Ramos (cell line): Measurements from ENCODE around the gene TUBA1A.
"Not testable (repeated sequence)": the region's sequence is repeated elsewhere in the genome, so short reads cannot be mapped to it uniquely, and the experiment has no call there.

Experiments used
- in situ Hi-C: fragments of 300-500 bp; cut with MboI; formaldehyde crosslinking; loops from one replicate; pipeline ENCODE4 v1.14.3; 2022; ENCODE audit warnings: low sequenced_read_pairs; ENCODE audit not compliant: unreplicated experiment

Gene TUBA1A

GRCh38 chr12:49206389-49206788 lies 17.5 kb upstream of the TUBA1A start:
- in situ Hi-C loops = no loop called here

DNA sequence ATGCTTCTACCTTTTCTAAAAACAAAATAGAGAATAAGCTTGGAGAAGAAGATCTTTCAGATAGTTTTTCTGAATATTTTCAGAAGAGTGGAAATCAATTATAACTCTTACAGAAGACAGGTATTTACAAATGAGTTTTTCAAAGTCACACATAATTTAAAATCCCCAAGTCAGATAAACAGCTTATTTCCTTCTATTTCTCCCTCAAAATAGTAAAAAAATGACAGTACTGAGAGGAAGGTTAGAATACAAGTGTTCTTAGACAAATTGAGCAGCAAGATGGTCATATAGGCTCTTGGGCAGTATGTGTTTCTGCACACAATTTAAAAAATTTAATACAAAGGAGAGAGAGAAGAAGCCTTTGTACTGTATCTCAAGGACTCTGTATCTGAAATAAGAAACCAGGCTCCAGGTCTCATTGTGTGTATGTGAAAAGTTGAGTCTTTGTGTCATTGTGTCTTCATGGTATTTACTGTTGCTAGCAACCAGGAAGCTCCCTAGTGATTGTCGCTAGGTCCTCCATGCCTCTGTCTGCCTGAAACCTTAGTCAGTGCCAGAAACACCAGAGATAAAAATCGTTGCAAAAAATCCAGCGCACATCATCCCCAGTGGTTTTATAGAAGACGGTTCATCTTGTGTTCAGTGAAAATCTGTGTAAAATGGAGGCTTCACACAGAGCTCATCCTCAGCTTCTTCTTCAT lies 12.9 kb upstream of the TUBA1A start:
- in situ Hi-C loops = no loop called here

DNA sequence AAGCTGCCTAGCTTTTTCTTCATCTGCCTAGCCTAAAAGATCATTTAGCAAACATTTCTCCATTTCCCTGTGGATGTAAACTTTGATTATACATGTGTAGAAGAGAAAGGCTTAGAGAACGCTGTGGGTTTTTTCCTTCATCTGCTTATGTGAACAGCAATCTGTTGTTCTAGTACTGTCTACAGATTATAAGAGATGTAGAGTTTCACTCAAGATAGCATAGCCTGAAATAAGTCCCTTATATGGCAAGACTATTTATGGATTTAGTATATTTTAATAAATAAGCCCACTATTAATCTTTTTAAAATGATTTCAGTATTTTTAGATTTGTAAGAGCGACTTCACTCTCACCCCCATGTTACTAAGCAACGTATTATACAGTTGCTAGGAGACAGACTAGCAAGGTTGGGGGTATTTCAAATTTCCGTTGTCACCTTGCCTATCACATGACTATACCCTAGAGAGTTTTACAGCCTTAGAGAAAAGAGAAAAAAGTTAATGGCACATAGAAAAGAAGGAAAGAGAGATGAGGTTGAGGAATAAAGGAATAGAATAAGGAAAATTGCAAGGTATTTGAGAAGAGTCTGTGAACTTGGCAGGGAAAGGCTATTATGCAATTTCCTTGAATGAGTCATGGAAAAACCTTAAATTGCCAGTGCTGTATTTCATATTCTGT lies 12.2 kb upstream of the TUBA1A start:
- in situ Hi-C loops = no loop called here

DNA sequence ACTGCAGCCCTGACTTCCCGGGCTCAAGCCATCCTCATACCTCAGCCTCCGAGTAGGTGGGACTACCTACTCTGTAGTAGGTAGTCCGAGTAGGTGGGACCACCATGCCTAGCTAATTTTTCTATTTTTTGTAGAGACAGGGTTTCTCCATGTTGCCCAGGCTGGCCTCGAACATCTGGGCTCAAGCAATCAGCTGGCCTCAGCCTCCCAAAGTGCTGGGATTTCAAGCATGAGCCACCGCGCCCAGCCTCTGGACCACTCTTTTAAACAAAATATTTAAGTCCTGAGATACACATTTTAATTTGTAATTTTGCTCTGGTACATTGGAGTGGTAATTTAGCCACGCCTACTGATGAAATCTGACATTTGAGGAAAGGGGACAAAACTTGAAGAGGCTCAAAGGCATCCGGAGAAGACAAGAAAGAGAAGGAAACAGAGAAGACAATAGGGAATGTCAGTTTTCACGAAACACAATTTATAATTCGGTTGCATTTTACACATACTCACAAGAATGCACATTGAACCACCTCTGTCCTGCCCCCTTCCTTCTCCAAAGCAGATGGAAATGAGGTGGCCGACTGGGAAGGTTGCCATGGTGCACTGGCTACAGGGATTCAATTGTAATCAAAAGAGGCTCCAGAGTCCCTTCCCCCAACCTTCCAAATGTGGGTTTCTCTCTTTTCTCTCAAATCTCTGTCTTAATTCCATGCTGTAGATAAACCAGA lies 9.7 kb upstream of the TUBA1A start:
- in situ Hi-C loops = no loop called here

DNA sequence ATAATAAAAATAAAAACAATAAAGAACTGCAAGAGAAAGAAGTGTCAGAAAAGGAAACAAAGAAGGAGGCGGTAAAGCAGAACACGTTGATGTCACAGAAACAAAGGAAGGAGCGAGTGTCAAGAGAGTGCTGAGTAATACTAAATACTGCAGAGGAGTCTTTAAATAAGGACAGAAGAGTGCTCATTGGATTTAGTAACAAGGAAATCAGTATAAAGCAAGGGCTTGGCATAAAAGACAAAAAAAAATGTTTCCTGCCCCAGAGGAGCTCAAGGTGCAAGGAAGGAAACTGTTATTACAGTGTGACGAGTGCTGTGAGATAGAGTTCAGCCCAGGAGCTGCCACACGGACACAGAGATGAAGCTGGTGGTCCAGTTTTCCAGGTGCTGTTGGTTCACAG lies 8.4 kb upstream of the TUBA1A start:
- in situ Hi-C loops = no loop called here

DNA sequence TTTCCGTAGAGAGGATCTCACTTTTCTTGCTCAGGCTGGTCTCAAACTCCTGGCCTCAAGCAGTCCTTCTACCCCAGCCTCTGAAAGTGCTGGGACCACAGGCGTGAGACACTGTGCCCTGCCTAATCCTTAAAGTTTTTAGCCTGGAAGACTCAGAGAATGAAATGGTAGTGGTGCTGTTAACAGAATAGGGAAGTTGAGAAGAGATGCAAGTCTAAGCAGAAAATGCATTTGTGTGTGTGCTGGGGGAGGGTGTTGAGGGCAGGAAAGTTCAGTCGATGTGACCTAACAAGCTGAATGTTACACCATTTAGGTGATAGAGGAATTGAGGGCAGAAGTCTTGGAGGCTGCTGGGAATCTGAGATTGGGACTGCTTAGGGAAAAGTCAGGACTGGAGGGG lies 6.9 kb upstream of the TUBA1A start:
- in situ Hi-C loops = no loop called here

- in situ Hi-C loops = not testable (repeated sequence)
Measured at GRCh38 chr12:49193746-49194145, 4.9 kb upstream of the TUBA1A start.

- in situ Hi-C loops = not testable (repeated sequence)
Measured at GRCh38 chr12:49191498-49191897, 2.6 kb upstream of the TUBA1A start.

GRCh38 chr12:49190974-49191373 lies 2.1 kb upstream of the TUBA1A start:
- in situ Hi-C loops = no loop called here

DNA sequence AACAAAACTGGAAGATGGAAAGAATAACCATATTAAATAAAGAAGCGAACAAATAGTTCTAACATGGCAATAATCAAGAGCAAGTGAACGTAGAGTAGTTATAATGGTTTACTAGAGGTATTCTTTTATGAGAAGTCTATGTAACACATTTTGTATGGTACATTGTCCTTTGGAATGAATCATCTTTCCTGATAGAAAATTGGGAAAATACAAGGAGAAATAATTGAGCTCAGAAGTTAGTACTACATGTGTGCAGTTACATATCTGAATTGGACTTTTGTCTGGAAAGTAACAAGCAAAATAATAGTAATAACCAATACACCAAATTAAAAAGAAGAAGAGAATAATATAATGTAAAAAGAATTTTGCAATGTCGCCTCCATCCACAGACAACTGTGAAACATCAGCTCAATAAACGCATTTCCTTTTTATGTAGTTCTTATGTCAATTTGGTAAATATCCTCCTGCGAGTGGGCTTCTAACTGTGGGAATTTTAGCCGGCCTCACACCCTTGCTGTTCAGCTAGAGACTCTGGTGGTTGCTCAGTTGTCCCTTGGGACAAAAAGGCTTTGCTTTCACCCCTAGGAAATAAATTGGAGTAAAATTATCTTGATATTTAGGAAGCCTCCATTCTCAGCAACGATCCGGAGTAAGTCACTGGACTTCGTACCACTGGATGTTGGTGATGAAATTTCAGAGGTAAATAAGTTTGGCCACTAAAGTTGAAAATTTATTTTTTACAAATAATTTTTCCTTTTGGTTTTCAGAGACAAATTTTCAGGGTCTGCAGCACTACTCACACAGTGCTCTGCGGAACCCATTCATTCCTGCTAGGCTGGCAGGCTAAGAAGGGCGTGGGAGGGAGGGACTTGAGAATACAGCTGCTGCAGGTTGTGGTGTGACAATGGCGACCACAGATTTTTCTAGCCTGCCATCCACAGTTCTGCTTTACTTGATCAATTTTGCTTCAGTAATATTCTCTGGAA lies 1.1 kb upstream of the TUBA1A start:
- in situ Hi-C loops = no loop called here

GRCh38 chr12:49188201-49188915 lies 522 bp downstream of the TUBA1A start:
- in situ Hi-C loops = no loop called here

DNA sequence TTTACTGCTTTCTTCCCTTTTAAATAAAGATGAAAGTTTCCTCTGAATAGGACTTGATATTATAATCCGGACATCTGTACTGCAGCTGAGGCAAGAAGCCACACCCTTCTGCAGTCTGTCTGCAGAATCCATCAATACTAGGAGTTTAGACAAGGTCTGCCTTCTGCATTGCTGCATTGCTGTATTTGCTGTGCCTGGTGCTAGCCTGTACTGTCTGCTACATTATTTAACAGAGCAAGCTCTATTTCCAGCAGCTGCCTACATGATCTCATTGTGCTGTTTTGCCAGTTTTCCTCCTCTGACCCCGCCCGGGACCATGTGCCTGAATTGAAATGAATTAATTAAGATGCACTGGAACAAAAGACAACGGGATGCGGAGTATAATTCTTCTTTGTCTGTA lies 1.7 kb downstream of the TUBA1A start:
- in situ Hi-C loops = no loop called here

DNA sequence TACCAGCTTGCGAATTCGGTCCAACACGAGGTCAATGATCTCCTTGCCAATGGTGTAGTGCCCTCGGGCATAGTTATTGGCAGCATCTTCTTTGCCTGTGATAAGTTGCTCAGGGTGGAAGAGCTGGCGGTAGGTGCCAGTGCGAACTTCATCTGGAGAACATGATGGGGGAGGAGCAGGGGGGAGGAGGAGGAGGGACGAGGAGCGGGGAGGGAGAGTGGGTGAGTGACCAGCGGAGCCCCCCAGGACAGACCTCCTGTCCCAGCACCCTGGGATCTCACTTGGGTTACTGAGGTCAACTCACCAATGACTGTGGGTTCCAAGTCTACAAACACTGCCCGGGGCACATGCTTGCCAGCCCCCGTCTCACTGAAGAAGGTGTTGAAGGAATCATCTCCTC lies 2.6 kb downstream of the TUBA1A start:
- in situ Hi-C loops = not testable (repeated sequence)

DNA sequence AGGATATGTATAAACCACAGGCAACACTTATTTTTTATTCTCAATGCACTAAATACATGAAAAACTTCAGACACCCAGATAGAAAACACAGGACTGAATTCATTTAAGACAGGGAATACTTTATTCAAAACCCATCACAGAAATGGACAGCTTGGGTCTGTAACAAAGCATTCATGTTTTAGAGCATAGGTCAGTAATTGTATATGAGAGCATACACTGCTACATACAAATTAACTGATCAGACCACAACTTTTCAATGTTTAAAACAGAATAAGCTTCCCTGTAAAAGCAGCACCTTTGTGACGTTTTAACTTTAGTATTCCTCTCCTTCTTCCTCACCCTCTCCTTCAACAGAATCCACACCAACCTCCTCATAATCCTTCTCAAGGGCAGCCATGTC lies 4.2 kb downstream of the TUBA1A start:
- in situ Hi-C loops = not testable (repeated sequence)

- in situ Hi-C loops = not testable (repeated sequence)
Measured at GRCh38 chr12:49183214-49183950, 5.5 kb downstream of the TUBA1A start.

- in situ Hi-C loops = no loop called here
Measured at GRCh38 chr12:49174218-49174617, 14.7 kb downstream of the TUBA1A start.

- in situ Hi-C loops = no loop called here
Measured at GRCh38 chr12:49170924-49171323, 18.0 kb downstream of the TUBA1A start.

DNA sequence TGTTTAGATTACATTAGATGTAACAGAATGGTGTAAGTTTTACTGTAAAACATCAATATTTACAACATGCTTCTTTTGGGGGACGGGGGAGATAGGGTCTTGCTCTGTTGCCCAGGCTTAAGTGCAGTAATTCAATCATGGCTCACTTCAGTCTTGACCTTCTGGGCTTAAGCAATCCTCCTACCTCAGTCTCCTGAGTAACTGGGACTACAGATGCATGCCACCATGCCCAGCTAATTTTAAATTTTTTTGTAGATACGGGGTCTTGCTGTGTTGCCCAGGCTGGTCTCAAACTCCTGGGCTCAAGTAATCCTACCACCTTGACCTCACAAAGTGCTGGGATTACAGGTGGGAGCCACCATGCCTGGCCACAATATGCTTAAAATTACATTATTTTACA lies 23.8 kb downstream of the TUBA1A start:
- in situ Hi-C loops = no loop called here

DNA sequence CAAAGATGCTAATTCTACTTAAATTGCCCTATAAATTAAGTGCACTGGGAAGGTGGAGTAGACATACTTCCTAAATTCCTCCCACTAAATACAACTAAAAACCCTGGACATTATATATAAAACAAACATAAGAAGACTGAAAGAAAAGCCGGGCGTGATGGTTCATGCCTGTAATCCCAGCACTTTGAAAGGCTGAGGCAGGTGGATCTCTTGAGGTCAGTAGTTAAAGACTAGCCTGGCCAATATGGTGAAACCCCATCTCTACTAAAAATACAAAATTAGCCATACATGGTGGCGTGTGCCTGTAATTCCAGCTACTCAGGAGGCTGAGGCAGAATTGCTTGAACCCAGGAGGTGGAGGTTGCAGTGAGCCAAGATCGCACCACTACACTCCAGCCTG lies 27.0 kb downstream of the TUBA1A start:
- in situ Hi-C loops = not testable (repeated sequence)
